ENCODE measurements around the gene SULF2. TPM values are rescaled to one million over a fixed set of nuclear protein-coding genes. Genes with fewer than 3 reads are reported as not detected.
A peak's percentile ranks its signal among the peaks of the same experiment; 100 is the strongest.

Gene SULF2
- total and polyA plus RNA-seq, 2 donors, result 34.7 to 40.3 TPM

- Histone ChIP-seq H3K4me3 (ENCODE audit: low read depth, low read length) (no peak overlapping the region), H3K4me1 (ENCODE audit: insufficient read depth) (no peaks in the 10 kb centered on the region), H3K36me3 (ENCODE audit: insufficient read depth) (no peaks in the 10 kb centered on the region), H3K27ac (ENCODE audit: low read depth) (no peak overlapping the region)
- 86% methylated on average over 27 of the region's 27 CpGs for whole genome bisulfite sequencing
- peak; percentile 37 for DNase-seq (ENCODE audit: extremely low spot score)
Measured at GRCh38 chr20:47665221-47665991, 119.9 kb downstream of the SULF2 start.

GRCh38 chr20:47664744-47665143 is 120.5 kb downstream of the SULF2 start:
- Histone ChIP-seq H3K36me3 (ENCODE audit: insufficient read depth) (no peaks in the 10 kb centered on the region), H3K27ac (ENCODE audit: low read depth) (no peak overlapping the region), H3K4me3 (ENCODE audit: low read depth, low read length) (no peak overlapping the region), H3K4me1 (ENCODE audit: insufficient read depth) (no peaks in the 10 kb centered on the region)
- no peak for DNase-seq (ENCODE audit: extremely low spot score)
- WGBS, result 88% methylated on average over 12 of the region's 12 CpGs

- WGBS, result 91% methylated on average over 2 of the region's 2 CpGs
- no peak for DNase-seq (ENCODE audit: extremely low spot score)
- H3K36me3 ChIP-seq (ENCODE audit: insufficient read depth), result no peaks in the 10 kb centered on the region
Measured at GRCh38 chr20:47664068-47664437, 121.2 kb downstream of the SULF2 start.

GRCh38 chr20:47663354-47664067 is 121.8 kb downstream of the SULF2 start:
- Histone ChIP-seq H3K36me3 (ENCODE audit: insufficient read depth) (no peaks in the 10 kb centered on the region), H3K4me3 (ENCODE audit: low read depth, low read length) (no peak overlapping the region), H3K4me1 (ENCODE audit: insufficient read depth) (no peaks in the 10 kb centered on the region), H3K27ac (ENCODE audit: low read depth) (no peak overlapping the region)
- DNase-seq (ENCODE audit: extremely low spot score), result peak; percentile 65
- WGBS, result 58% methylated on average over 20 of the region's 20 CpGs

More at GRCh38 chr20:47664068-47664437, 121.2 kb downstream of the SULF2 start:
- Histone ChIP-seq H3K4me1 (ENCODE audit: insufficient read depth) (no peaks in the 10 kb centered on the region), H3K27ac (ENCODE audit: low read depth) (no peak overlapping the region), H3K4me3 (ENCODE audit: low read depth, low read length) (no peak overlapping the region)

- H3K4me3 ChIP-seq (ENCODE audit: low read depth, low read length), result no peak overlapping the region
- no peaks in the 10 kb centered on the region for H3K36me3 ChIP-seq (ENCODE audit: insufficient read depth)
- no peak for DNase-seq (ENCODE audit: extremely low spot score)
- H3K4me1 ChIP-seq (ENCODE audit: insufficient read depth), result no peaks in the 10 kb centered on the region
- 90% methylated on average over 16 of the region's 16 CpGs for WGBS
- no peak overlapping the region for H3K27ac ChIP-seq (ENCODE audit: low read depth)
Measured at GRCh38 chr20:47662483-47663353, 122.6 kb downstream of the SULF2 start.

GRCh38 chr20:47661714-47662113 is 123.6 kb downstream of the SULF2 start:
- Histone ChIP-seq H3K27ac (ENCODE audit: low read depth) (no peak overlapping the region), H3K4me1 (ENCODE audit: insufficient read depth) (no peaks in the 10 kb centered on the region), H3K4me3 (ENCODE audit: low read depth, low read length) (no peak overlapping the region), H3K36me3 (ENCODE audit: insufficient read depth) (no peaks in the 10 kb centered on the region)
- WGBS, result 88% methylated on average over 7 of the region's 7 CpGs
- DNase-seq (ENCODE audit: extremely low spot score), result no peak

GRCh38 chr20:47660983-47661700 is 124.1 kb downstream of the SULF2 start:
- 87% methylated on average over 12 of the region's 12 CpGs for WGBS
- Histone ChIP-seq H3K27ac (ENCODE audit: low read depth) (no peak overlapping the region), H3K4me1 (ENCODE audit: insufficient read depth) (no peaks in the 10 kb centered on the region), H3K36me3 (ENCODE audit: insufficient read depth) (no peaks in the 10 kb centered on the region), H3K4me3 (ENCODE audit: low read depth, low read length) (no peak overlapping the region)
- no peak for DNase-seq (ENCODE audit: extremely low spot score)

GRCh38 chr20:47660602-47660905 is 124.7 kb downstream of the SULF2 start:
- no peak overlapping the region for H3K27ac ChIP-seq (ENCODE audit: low read depth)
- DNase-seq (ENCODE audit: extremely low spot score), result no peak
- no peaks in the 10 kb centered on the region for H3K36me3 ChIP-seq (ENCODE audit: insufficient read depth)
- WGBS, result 89% methylated on average over 2 of the region's 2 CpGs
- H3K4me3 ChIP-seq (ENCODE audit: low read depth, low read length), result no peak overlapping the region
- H3K4me1 ChIP-seq (ENCODE audit: insufficient read depth), result no peaks in the 10 kb centered on the region

GRCh38 chr20:47659904-47660601 is 125.2 kb downstream of the SULF2 start:
- 61% methylated on average over 7 of the region's 7 CpGs for WGBS
- H3K36me3 ChIP-seq (ENCODE audit: insufficient read depth), result no peaks in the 10 kb centered on the region

GRCh38 chr20:47656318-47656717 is 129.0 kb downstream of the SULF2 start:
- H3K4me3 ChIP-seq (ENCODE audit: low read depth, low read length), result no peak overlapping the region
- H3K27ac ChIP-seq (ENCODE audit: low read depth), result no peak overlapping the region
- H3K4me1 ChIP-seq (ENCODE audit: insufficient read depth), result no peaks in the 10 kb centered on the region
- no peak for DNase-seq (ENCODE audit: extremely low spot score)
- WGBS, result 77% methylated on average over 2 of the region's 2 CpGs
- H3K36me3 ChIP-seq (ENCODE audit: insufficient read depth), result peaks cover 14% of the 10 kb centered on the region

More at GRCh38 chr20:47659904-47660601, 125.2 kb downstream of the SULF2 start:
- Histone ChIP-seq H3K4me3 (ENCODE audit: low read depth, low read length) (no peak overlapping the region), H3K27ac (ENCODE audit: low read depth) (no peak overlapping the region), H3K4me1 (ENCODE audit: insufficient read depth) (no peaks in the 10 kb centered on the region)
- no peak for DNase-seq (ENCODE audit: extremely low spot score)

GRCh38 chr20:47655635-47656034 is 129.6 kb downstream of the SULF2 start:
- no peak for DNase-seq (ENCODE audit: extremely low spot score)
- H3K4me3 ChIP-seq (ENCODE audit: low read depth, low read length), result no peak overlapping the region
- H3K4me1 ChIP-seq (ENCODE audit: insufficient read depth), result no peaks in the 10 kb centered on the region
- H3K36me3 ChIP-seq (ENCODE audit: insufficient read depth), result peaks cover 14% of the 10 kb centered on the region
- H3K27ac ChIP-seq (ENCODE audit: low read depth), result no peak overlapping the region

GRCh38 chr20:47654370-47654769 is 130.9 kb downstream of the SULF2 start:
- H3K4me1 ChIP-seq (ENCODE audit: insufficient read depth), result no peaks in the 10 kb centered on the region
- H3K27ac ChIP-seq (ENCODE audit: low read depth), result no peak overlapping the region
- no peak for DNase-seq (ENCODE audit: extremely low spot score)
- H3K4me3 ChIP-seq (ENCODE audit: low read depth, low read length), result no peak overlapping the region
- peaks cover 14% of the 10 kb centered on the region for H3K36me3 ChIP-seq (ENCODE audit: insufficient read depth)
- 94% methylated on average over 1 of the region's 1 CpG for WGBS

- H3K4me1 ChIP-seq (ENCODE audit: insufficient read depth), result no peaks in the 10 kb centered on the region
- 78% methylated on average over 2 of the region's 2 CpGs for WGBS
- no peak for DNase-seq (ENCODE audit: extremely low spot score)
- H3K4me3 ChIP-seq (ENCODE audit: low read depth, low read length), result no peak overlapping the region
- H3K27ac ChIP-seq (ENCODE audit: low read depth), result no peak overlapping the region
- peaks cover 14% of the 10 kb centered on the region for H3K36me3 ChIP-seq (ENCODE audit: insufficient read depth)
Measured at GRCh38 chr20:47653869-47654268, 131.4 kb downstream of the SULF2 start.

All from urinary bladder (tissue), 4 donors.